ENCODE data around the gene KRT84. TPM values are rescaled to one million over a fixed set of nuclear protein-coding genes. Genes with fewer than 3 reads are reported as not detected.

The KRT84 gene
- total RNA-seq, 5 donors from 2014 or later (not counting 1 experiment from before 2014, with no cell fraction given) = not detected

- no peaks in the 10 kb centered on the region for H3K36me3 ChIP-seq (ENCODE audit: control insufficient read depth in 2 of 2, extremely low read depth in 1 of 2, insufficient read depth in 1 of 2, low read length in 1 of 2)
- ATAC-seq (replicated peaks in 1 of 4) (no peak), DNase-seq (no peak)
- no peak overlapping the region for H3K27ac Mint-ChIP-seq
- ChIA-PET POLR2A (no interaction called here), CTCF (interaction anchor here in 1 of 2 donors (0.6 kb wide), 1 partner anchor 520 kb away, joined by 9 read pairs; no protein-coding TSS in a partner anchor)
- peaks cover 9 to 16% of the 10 kb centered on the region in 2 donors for H3K27me3 Mint-ChIP-seq
- no peak overlapping the region for H3K4me3 Mint-ChIP-seq
- no peaks in the 10 kb centered on the region for H3K36me3 Mint-ChIP-seq
- H3K9me3 ChIP-seq = no peaks in the 10 kb centered on the region
- no peaks in the 10 kb centered on the region for H3K4me1 ChIP-seq (ENCODE audit: control insufficient read depth in 1 of 2, extremely low read depth in 1 of 2, insufficient read depth in 2 of 2, low read length in 2 of 2)
- peaks cover 0 to 37% of the 10 kb centered on the region in 2 experiments for H3K27me3 ChIP-seq (replicated peaks in 1 of 2; ENCODE audit: control insufficient read depth in 2 of 2, extremely low read depth in 1 of 2, insufficient read depth in 2 of 2, low read length in 1 of 2)
- WGBS (ENCODE audit: insufficient coverage) = 64% methylated on average over 7 of the region's 9 CpGs
- no peak overlapping the region for H3K27ac ChIP-seq (ENCODE audit: low read length)
- H3K4me3 ChIP-seq (ENCODE audit: control insufficient read depth in 1 of 2, extremely low read depth in 1 of 2, low read length in 1 of 2) = no peak overlapping the region
- H3K9me3 Mint-ChIP-seq = no peaks in the 10 kb centered on the region
- no peaks in the 10 kb centered on the region for H3K4me1 Mint-ChIP-seq
These were observed 15.5 kb upstream of the KRT84 start for GRCh38 chr12:52400906-52401305.

- Mint-ChIP-seq H3K27me3 (peaks cover 9 to 16% of the 10 kb centered on the region in 2 donors), H3K4me3 (no peak overlapping the region), H3K36me3 (no peaks in the 10 kb centered on the region), H3K4me1 (no peaks in the 10 kb centered on the region), H3K9me3 (no peaks in the 10 kb centered on the region), H3K27ac (no peak overlapping the region)
- ATAC-seq (replicated peaks in 1 of 4) (no peak), DNase-seq (no peak)
- peaks cover 0 to 45% of the 10 kb centered on the region in 2 experiments for H3K27me3 ChIP-seq (replicated peaks in 1 of 2; ENCODE audit: control insufficient read depth in 2 of 2, extremely low read depth in 1 of 2, insufficient read depth in 2 of 2, low read length in 1 of 2)
- no peak overlapping the region for H3K27ac ChIP-seq (ENCODE audit: low read length)
- POLR2A ChIA-PET = no interaction called here
- H3K36me3 ChIP-seq (ENCODE audit: control insufficient read depth in 2 of 2, extremely low read depth in 1 of 2, insufficient read depth in 1 of 2, low read length in 1 of 2) = no peaks in the 10 kb centered on the region
- H3K4me3 ChIP-seq (ENCODE audit: control insufficient read depth in 1 of 2, extremely low read depth in 1 of 2, low read length in 1 of 2) = no peak overlapping the region
- CTCF ChIA-PET = no interaction called here
- no peaks in the 10 kb centered on the region for H3K9me3 ChIP-seq
- H3K4me1 ChIP-seq (ENCODE audit: control insufficient read depth in 1 of 2, extremely low read depth in 1 of 2, insufficient read depth in 2 of 2, low read length in 2 of 2) = no peaks in the 10 kb centered on the region
- 90% methylated on average over 16 of the region's 16 CpGs for WGBS (ENCODE audit: insufficient coverage)
These were observed 14.3 kb upstream of the KRT84 start for GRCh38 chr12:52399756-52400155.

GRCh38 chr12:52398176-52398575 is 12.7 kb upstream of the KRT84 start:
- CTCF ChIA-PET = interaction anchor here in 1 of 2 donors (0.7 kb wide), 1 partner anchor 803 kb away, joined by 6 read pairs; no protein-coding TSS in a partner anchor

GRCh38 chr12:52396656-52397055 is 11.2 kb upstream of the KRT84 start:
- 92% methylated on average over 7 of the region's 8 CpGs for WGBS (ENCODE audit: insufficient coverage)
- no peaks in the 10 kb centered on the region for H3K4me1 Mint-ChIP-seq
- H3K27me3 Mint-ChIP-seq = peaks cover 12 to 16% of the 10 kb centered on the region in 2 donors
- H3K27ac ChIP-seq (ENCODE audit: low read length) = no peak overlapping the region
- H3K4me3 ChIP-seq (ENCODE audit: control insufficient read depth in 1 of 2, extremely low read depth in 1 of 2, low read length in 1 of 2) = no peak overlapping the region
- ChIA-PET CTCF (no interaction called here), POLR2A (no interaction called here)
- no peaks in the 10 kb centered on the region for H3K36me3 Mint-ChIP-seq
- DNase-seq = no peak
- H3K9me3 Mint-ChIP-seq = no peaks in the 10 kb centered on the region
- no peak overlapping the region for H3K4me3 Mint-ChIP-seq
- ATAC-seq (replicated peaks in 1 of 4) = no peak
- no peaks in the 10 kb centered on the region for H3K9me3 ChIP-seq
- no peaks in the 10 kb centered on the region for H3K4me1 ChIP-seq (ENCODE audit: control insufficient read depth in 1 of 2, extremely low read depth in 1 of 2, insufficient read depth in 2 of 2, low read length in 2 of 2)
- no peak overlapping the region for H3K27ac Mint-ChIP-seq
- no peaks in the 10 kb centered on the region for H3K36me3 ChIP-seq (ENCODE audit: control insufficient read depth in 2 of 2, extremely low read depth in 1 of 2, insufficient read depth in 1 of 2, low read length in 1 of 2)
- peaks cover 0 to 45% of the 10 kb centered on the region in 2 experiments for H3K27me3 ChIP-seq (replicated peaks in 1 of 2; ENCODE audit: control insufficient read depth in 2 of 2, extremely low read depth in 1 of 2, insufficient read depth in 2 of 2, low read length in 1 of 2)

More at GRCh38 chr12:52398176-52398575, 12.7 kb upstream of the KRT84 start:
- WGBS (ENCODE audit: insufficient coverage) = no CpG with 5 or more reads among the region's 1 CpG
- no peaks in the 10 kb centered on the region for H3K4me1 ChIP-seq (ENCODE audit: control insufficient read depth in 1 of 2, extremely low read depth in 1 of 2, insufficient read depth in 2 of 2, low read length in 2 of 2)
- H3K4me1 Mint-ChIP-seq = no peaks in the 10 kb centered on the region
- no peak overlapping the region for H3K27ac Mint-ChIP-seq
- no peak overlapping the region for H3K4me3 ChIP-seq (ENCODE audit: control insufficient read depth in 1 of 2, extremely low read depth in 1 of 2, low read length in 1 of 2)
- H3K9me3 ChIP-seq = no peaks in the 10 kb centered on the region
- no peak for ATAC-seq (replicated peaks in 1 of 4)
- DNase-seq = no peak
- H3K27me3 Mint-ChIP-seq = peaks cover 12 to 19% of the 10 kb centered on the region in 2 donors
- H3K4me3 Mint-ChIP-seq = no peak overlapping the region
- POLR2A ChIA-PET = interaction anchor here in 1 of 2 donors (0.6 kb wide), 1 partner anchor 48 kb away, joined by 3 read pairs; no protein-coding TSS in a partner anchor
- no peak overlapping the region for H3K27ac ChIP-seq (ENCODE audit: low read length)
- H3K36me3 ChIP-seq (ENCODE audit: control insufficient read depth in 2 of 2, extremely low read depth in 1 of 2, insufficient read depth in 1 of 2, low read length in 1 of 2) = no peaks in the 10 kb centered on the region
- peaks cover 0 to 44% of the 10 kb centered on the region in 2 experiments for H3K27me3 ChIP-seq (replicated peaks in 1 of 2; ENCODE audit: control insufficient read depth in 2 of 2, extremely low read depth in 1 of 2, insufficient read depth in 2 of 2, low read length in 1 of 2)
- no peaks in the 10 kb centered on the region for H3K36me3 Mint-ChIP-seq
- H3K9me3 Mint-ChIP-seq = no peaks in the 10 kb centered on the region

GRCh38 chr12:52395761-52396434 is 10.4 kb upstream of the KRT84 start:
- Mint-ChIP-seq H3K4me1 (no peaks in the 10 kb centered on the region), H3K9me3 (no peaks in the 10 kb centered on the region), H3K27ac (no peak overlapping the region), H3K36me3 (no peaks in the 10 kb centered on the region), H3K27me3 (peaks cover 12 to 17% of the 10 kb centered on the region in 2 donors), H3K4me3 (no peak overlapping the region)
- ChIA-PET POLR2A (no interaction called here), CTCF (interaction anchor here in 1 of 2 donors (1.0 kb wide), 1 partner anchor 475 kb away, joined by 3 read pairs; no protein-coding TSS in a partner anchor)
- H3K27ac ChIP-seq (ENCODE audit: low read length) = no peak overlapping the region
- peaks cover 0 to 51% of the 10 kb centered on the region in 2 experiments for H3K27me3 ChIP-seq (replicated peaks in 1 of 2; ENCODE audit: control insufficient read depth in 2 of 2, extremely low read depth in 1 of 2, insufficient read depth in 2 of 2, low read length in 1 of 2)
- no peaks in the 10 kb centered on the region for H3K36me3 ChIP-seq (ENCODE audit: control insufficient read depth in 2 of 2, extremely low read depth in 1 of 2, insufficient read depth in 1 of 2, low read length in 1 of 2)
- no peaks in the 10 kb centered on the region for H3K4me1 ChIP-seq (ENCODE audit: control insufficient read depth in 1 of 2, extremely low read depth in 1 of 2, insufficient read depth in 2 of 2, low read length in 2 of 2)
- 73% methylated on average over 10 of the region's 20 CpGs for WGBS (ENCODE audit: insufficient coverage)
- ATAC-seq (replicated peaks in 1 of 4) (no peak), DNase-seq (peak in 1 of 35 experiments; percentile 14)
- no peaks in the 10 kb centered on the region for H3K9me3 ChIP-seq
- H3K4me3 ChIP-seq (ENCODE audit: control insufficient read depth in 1 of 2, extremely low read depth in 1 of 2, low read length in 1 of 2) = no peak overlapping the region

- ChIA-PET POLR2A (no interaction called here), CTCF (no interaction called here)
- H3K9me3 ChIP-seq = no peaks in the 10 kb centered on the region
- WGBS (ENCODE audit: insufficient coverage) = 77% methylated on average over 13 of the region's 13 CpGs
- H3K27ac ChIP-seq (ENCODE audit: low read length) = no peak overlapping the region
- peaks cover 0 to 48% of the 10 kb centered on the region in 2 experiments for H3K27me3 ChIP-seq (replicated peaks in 1 of 2; ENCODE audit: control insufficient read depth in 2 of 2, extremely low read depth in 1 of 2, insufficient read depth in 2 of 2, low read length in 1 of 2)
- no peaks in the 10 kb centered on the region for H3K36me3 Mint-ChIP-seq
- no peaks in the 10 kb centered on the region for H3K36me3 ChIP-seq (ENCODE audit: control insufficient read depth in 2 of 2, extremely low read depth in 1 of 2, insufficient read depth in 1 of 2, low read length in 1 of 2)
- H3K9me3 Mint-ChIP-seq = no peaks in the 10 kb centered on the region
- H3K4me1 Mint-ChIP-seq = no peaks in the 10 kb centered on the region
- DNase-seq (no peak), ATAC-seq (replicated peaks in 1 of 4) (no peak)
- H3K4me3 ChIP-seq (ENCODE audit: control insufficient read depth in 1 of 2, extremely low read depth in 1 of 2, low read length in 1 of 2) = no peak overlapping the region
- H3K4me1 ChIP-seq (ENCODE audit: control insufficient read depth in 1 of 2, extremely low read depth in 1 of 2, insufficient read depth in 2 of 2, low read length in 2 of 2) = no peaks in the 10 kb centered on the region
- peaks cover 13 to 15% of the 10 kb centered on the region in 2 donors for H3K27me3 Mint-ChIP-seq
- H3K4me3 Mint-ChIP-seq = no peak overlapping the region
- H3K27ac Mint-ChIP-seq = no peak overlapping the region
These were observed 9.5 kb upstream of the KRT84 start for GRCh38 chr12:52394836-52395405.

All from T-cell (primary cell).